NCI-H345 (cell line): ENCODE results near the gene PDE8A.
"Not testable (repeated sequence)": the region's sequence is repeated elsewhere in the genome, so short reads cannot be mapped to it uniquely, and the experiment has no call there.

Experiments used
- DNase-seq: peaks from one replicate; lab custom pipeline; 2025; lab: John Stamatoyannopoulos, UW

Gene PDE8A

GRCh38 chr15:85173630-85174029, 192.0 kb downstream of the PDE8A start:
- DNase-seq = not testable (repeated sequence)

- no peak for DNase-seq
These were observed 192.9 kb downstream of the PDE8A start for GRCh38 chr15:85174521-85174920.

GRCh38 chr15:85177042-85177515, 195.4 kb downstream of the PDE8A start:
- DNase-seq = peak; percentile 5

GRCh38 chr15:85178308-85178707, 196.7 kb downstream of the PDE8A start:
- DNase-seq = no peak

GRCh38 chr15:85179700-85180099, 198.0 kb downstream of the PDE8A start:
- no peak for DNase-seq

- DNase-seq = not testable (repeated sequence)
These were observed 203.7 kb downstream of the PDE8A start for GRCh38 chr15:85185350-85185749.

GRCh38 chr15:85188171-85188577, 206.5 kb downstream of the PDE8A start:
- not testable (repeated sequence) for DNase-seq
